Measurements from ENCODE around the gene CPSF7.
"Not testable (repeated sequence)": the region's sequence is repeated elsewhere in the genome, so short reads cannot be mapped to it uniquely, and the experiment has no call there.

CPSF7 gene

GRCh38 chr11:61437496-61437895, 7.7 kb upstream of the CPSF7 start:
- H3K27ac ChIP-seq (replicated peaks): no peak overlapping the region
- DNase-seq (ENCODE audit: low read depth in 1 of 2, low spot score in 1 of 2): no peak
- no peak overlapping the region for H3K4me3 ChIP-seq (replicated peaks; ENCODE audit: insufficient read depth, low read length)
- TF ChIP-seq CTCF (IDR thresholded peaks at IDR 0.05; ENCODE audit: insufficient read depth, low read length): no peak
- no peak for TF ChIP-seq SPI1 (IDR thresholded peaks at IDR 0.05; ENCODE audit: borderline replicate concordance, low read depth)
- no peak for TF ChIP-seq REST (IDR thresholded peaks at IDR 0.05; ENCODE audit: insufficient replicate concordance, low read depth)
- no peaks in the 10 kb centered on the region for H3K27me3 ChIP-seq (ENCODE audit: insufficient read depth, poor library complexity, severe bottlenecking)

GRCh38 chr11:61430839-61431238, 1.1 kb upstream of the CPSF7 start:
- Histone ChIP-seq H3K27ac (replicated peaks) (peak overlapping the region; percentile 98), H3K4me3 (replicated peaks; ENCODE audit: insufficient read depth, low read length) (peak overlapping the region; percentile 95)
- H3K27me3 ChIP-seq (ENCODE audit: insufficient read depth, poor library complexity, severe bottlenecking); DNase-seq (ENCODE audit: low read depth in 1 of 2, low spot score in 1 of 2): not testable (repeated sequence)

DNA sequence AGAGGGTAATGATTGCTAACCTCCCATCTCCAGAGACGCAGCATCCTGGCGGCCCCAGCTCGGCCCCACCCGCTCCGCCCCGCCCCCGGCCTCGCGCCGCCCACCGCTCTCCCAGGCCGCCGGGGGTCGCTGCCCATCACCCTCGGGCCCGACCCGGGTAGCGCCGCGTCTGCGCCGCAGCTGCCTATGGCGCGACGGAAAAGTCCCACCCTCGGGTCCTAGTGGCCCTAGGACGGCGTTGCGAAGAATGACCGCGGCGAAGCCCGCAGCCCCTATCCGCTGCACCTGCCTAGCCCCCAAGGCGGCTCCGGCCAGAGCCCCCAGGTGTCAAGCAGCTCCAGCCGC, 457 bp downstream of the CPSF7 start:
- TF ChIP-seq REST (IDR thresholded peaks at IDR 0.05; ENCODE audit: insufficient replicate concordance, low read depth) (no peak), SPI1 (IDR thresholded peaks at IDR 0.05; ENCODE audit: borderline replicate concordance, low read depth) (no peak), GABPA (IDR thresholded peaks at IDR 0.05; ENCODE audit: low read depth) (no peak), CTCF (IDR thresholded peaks at IDR 0.05; ENCODE audit: insufficient read depth, low read length) (no peak), POLR2AphosphoS5 (IDR thresholded peaks at IDR 0.05; ENCODE audit: low read depth) (no peak)
- Histone ChIP-seq H3K4me3 (replicated peaks; ENCODE audit: insufficient read depth, low read length) (peak overlapping the region; percentile 95), H3K27me3 (ENCODE audit: insufficient read depth, poor library complexity, severe bottlenecking) (no peaks in the 10 kb centered on the region), H3K27ac (replicated peaks) (peak overlapping the region; percentile 98)
- peak; percentile 22 to 54 for DNase-seq (ENCODE audit: low read depth in 1 of 2, low spot score in 1 of 2)

DNA sequence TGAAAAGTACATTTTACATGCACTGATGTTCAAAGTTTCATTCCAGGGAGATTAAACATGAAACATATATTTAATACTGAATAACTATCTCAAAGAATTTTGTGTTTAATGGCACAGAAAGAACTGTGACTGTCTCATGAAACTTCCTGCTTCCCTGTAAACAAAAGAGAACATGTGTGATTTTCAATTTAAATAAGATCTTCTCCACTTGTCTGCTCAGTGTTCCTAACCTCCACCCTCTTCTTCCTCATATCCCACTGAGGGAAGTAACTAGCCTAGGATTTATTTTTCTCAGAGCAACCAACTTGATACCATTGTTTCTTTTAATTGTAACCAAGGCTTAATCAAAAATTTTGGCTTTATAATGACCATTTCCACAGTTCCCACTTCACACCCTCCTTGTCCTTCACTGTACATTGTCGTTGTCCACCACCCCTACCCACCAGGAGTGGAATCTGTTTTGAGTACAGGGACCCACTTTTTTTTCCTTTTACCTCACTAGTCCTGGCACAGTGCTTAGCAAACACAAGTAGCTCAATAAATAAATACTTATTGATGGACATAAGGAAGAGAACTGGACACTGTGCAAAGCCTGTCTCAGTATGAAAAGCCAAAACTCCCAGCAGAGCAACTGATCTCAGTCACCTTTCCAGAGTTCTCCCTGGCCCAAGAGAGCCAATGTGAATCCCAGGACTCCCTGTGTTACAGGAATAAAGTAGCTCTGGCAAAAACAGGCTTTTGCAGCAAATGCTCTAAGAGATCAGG, 4.2 kb downstream of the CPSF7 start:
- Histone ChIP-seq H3K27ac (replicated peaks) (no peak overlapping the region), H3K4me3 (replicated peaks; ENCODE audit: insufficient read depth, low read length) (no peak overlapping the region), H3K27me3 (ENCODE audit: insufficient read depth, poor library complexity, severe bottlenecking) (no peaks in the 10 kb centered on the region)
- DNase-seq (ENCODE audit: low read depth in 1 of 2, low spot score in 1 of 2): no peak
- TF ChIP-seq CTCF (IDR thresholded peaks at IDR 0.05; ENCODE audit: insufficient read depth, low read length) (no peak), GABPA (IDR thresholded peaks at IDR 0.05; ENCODE audit: low read depth) (no peak), SPI1 (IDR thresholded peaks at IDR 0.05; ENCODE audit: borderline replicate concordance, low read depth) (no peak), POLR2AphosphoS5 (IDR thresholded peaks at IDR 0.05; ENCODE audit: low read depth) (no peak), REST (IDR thresholded peaks at IDR 0.05; ENCODE audit: insufficient replicate concordance, low read depth) (no peak)

Data from HL-60 (cell line).